NCI-H226 (cell line): ENCODE results near the gene YOD1.
A peak's percentile ranks its signal among the peaks of the same experiment; 100 is the strongest.

Source experiments
- DNase-seq: peaks from one replicate; pipeline ENCODE4 v3.0.0-alpha.2; 2015

YOD1 gene

DNA sequence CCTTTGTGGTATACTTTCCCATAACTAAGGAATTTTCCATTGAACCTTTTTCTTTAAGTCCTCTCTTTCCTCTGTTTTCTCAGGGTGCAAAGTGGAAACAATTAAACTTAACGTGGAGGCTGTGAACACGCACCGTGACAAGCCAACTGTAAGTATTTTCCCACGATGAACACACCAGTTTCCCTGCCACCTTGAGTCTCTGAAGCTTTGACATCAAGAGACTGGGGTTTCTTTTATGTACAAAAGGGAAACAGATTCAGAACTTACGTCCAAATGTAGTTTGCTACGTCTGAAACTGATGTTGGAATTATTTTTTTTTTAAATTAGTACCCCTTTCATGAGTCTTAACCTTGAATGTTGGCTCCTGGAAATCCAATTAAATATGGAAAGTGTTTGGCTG lies 20.4 kb upstream of the YOD1 start:
- DNase-seq = no peak

GRCh38 chr1:207070811-207071210 lies 19.8 kb upstream of the YOD1 start:
- DNase-seq = no peak

DNA sequence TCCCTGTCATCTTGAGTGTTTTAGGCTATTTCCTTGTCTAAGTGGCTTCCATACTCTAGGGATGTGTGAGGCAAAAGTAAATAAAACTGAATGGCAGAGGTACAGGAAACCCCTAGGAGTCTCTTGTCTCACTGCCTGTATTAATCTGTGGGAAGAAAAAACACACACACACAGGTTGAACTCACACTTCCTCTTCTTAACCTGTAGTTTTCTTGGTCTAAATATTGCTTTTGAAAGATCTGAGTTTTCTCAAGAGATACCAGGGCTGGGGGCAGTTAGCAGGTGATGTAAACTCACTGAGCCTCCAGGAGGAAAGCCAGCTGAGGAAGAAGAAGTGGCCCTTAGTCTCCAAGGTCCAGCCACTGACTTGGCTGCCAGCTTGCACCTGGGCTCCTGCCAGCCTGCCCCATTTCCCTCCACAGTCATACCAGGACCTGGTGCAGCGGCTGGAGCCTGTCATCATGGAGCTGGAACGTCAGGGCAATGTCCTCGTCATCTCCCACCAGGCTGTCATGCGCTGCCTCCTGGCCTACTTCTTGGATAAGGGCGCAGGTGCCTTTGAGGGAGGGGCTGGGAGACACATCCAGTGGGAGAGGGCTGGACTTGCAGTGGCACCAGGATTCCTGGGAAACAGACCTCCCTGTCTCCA lies 19.0 kb upstream of the YOD1 start:
- DNase-seq = no peak

- no peak for DNase-seq
These were observed 18.1 kb upstream of the YOD1 start for GRCh38 chr1:207069061-207069460.

GRCh38 chr1:207067665-207068064 lies 16.7 kb upstream of the YOD1 start:
- no peak for DNase-seq

GRCh38 chr1:207067185-207067584 lies 16.2 kb upstream of the YOD1 start:
- no peak for DNase-seq

DNA sequence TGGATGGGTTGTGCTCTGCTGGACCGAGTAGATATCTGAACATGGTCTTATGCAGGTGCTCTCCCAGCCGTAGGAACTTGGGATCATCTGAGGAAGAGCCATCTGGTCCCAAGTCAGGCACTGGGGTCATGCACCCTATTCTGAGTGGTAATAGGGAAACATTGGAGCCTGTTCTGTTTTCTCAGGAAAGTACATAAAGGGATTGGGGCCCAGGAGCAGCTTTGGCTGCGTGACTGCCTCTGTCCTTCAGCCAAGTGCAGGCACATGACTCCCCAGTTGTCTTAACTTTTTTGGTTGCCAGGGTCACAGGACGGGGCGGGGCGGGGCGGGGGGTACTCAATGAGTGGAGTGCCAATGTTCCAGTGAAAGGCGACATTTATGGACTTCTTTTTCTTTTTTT lies 13.6 kb upstream of the YOD1 start:
- no peak for DNase-seq

DNA sequence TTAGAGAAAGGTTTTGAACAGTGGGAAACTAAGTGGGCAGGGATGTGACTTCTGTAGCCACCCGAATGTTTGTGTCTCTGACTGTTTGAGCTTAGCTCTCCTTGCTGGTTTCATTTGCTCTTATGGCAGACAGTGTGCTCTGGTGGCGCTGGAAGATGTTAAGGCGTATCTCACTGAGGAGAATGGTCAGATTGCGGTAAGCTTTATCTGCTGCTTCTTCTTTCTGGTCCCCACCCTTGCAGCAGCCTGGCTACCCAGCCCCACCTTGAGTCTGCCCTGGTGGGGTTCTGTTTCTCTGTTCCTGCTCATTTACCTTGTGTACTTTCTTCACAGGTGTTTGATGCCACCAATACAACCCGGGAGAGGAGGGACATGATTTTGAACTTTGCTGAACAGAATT lies 12.0 kb upstream of the YOD1 start:
- no peak for DNase-seq

DNA sequence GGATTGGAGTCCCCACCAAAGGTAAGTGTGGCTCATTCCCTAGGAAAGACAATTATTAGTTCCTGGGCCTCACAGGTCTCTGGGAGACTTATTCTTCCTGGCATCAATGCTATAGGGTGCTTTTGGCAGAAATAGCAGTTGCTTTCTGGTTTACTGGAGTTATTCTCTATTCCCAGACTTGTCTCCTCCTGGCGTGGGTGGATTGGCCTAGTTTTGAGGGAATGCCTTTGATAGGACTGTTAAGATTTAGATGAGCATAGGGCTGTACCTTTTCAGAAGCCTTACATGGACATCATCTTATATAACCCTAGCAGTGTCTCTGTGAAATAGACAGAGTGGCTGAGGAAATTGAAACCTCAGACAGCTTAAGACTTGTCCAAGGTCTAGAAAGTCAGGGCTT lies 11.1 kb upstream of the YOD1 start:
- no peak for DNase-seq

- DNase-seq = no peak
These were observed 9.6 kb upstream of the YOD1 start for GRCh38 chr1:207060596-207060995.

- no peak for DNase-seq
These were observed 8.9 kb upstream of the YOD1 start for GRCh38 chr1:207059881-207060280.

GRCh38 chr1:207058878-207059867 lies 8.2 kb upstream of the YOD1 start:
- no peak for DNase-seq

DNA sequence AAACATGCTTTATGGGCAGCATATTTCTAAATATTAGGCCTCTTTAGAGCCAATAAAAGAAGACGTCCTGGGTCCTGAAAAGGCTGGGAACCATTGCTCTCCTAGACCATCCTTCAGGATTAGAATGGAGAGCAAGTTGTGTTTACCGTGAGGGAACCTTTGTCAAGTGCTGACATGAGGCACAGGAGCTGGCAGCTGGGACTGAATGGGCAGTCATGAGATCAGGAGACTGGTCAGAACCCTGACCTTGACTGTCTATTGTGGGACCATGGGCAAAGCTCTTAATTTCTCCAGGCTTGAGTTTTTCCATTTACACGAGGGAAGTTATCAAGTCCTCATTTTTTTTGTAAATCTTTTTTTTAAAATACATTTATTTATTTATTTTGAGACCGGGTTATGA lies 7.2 kb upstream of the YOD1 start:
- DNase-seq = no peak

GRCh38 chr1:207056673-207057072 lies 5.7 kb upstream of the YOD1 start:
- no peak for DNase-seq

DNA sequence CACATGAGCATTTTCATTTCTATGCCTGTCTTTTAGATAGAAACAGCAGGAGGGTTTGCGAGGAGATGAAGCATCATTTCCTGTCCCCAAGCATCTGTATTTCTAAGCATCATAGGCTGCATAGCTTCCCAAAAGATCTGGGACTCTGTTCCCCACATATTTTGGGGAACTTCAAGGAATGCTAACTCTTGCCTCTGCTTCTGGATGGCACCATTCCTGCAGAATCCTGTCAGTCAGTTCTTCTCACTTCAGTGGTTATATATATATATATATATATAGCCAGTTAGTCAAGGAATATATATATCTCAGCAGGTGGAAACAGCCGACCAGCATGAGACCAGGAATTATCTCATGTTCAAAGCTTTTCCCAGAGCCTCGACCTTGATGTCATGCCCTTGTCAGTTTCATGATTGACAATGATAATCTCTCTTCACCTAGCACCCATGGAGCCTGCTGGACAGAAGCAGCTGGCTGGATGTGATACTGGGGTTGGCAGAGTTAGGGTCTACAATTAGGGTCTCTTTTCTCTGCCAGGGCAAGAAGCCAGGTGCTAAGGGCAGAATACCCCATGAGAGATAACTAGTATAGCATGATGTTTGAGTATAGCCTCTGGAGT lies 4.5 kb upstream of the YOD1 start:
- DNase-seq = no peak

GRCh38 chr1:207054491-207054890 lies 3.5 kb upstream of the YOD1 start:
- no peak for DNase-seq

DNA sequence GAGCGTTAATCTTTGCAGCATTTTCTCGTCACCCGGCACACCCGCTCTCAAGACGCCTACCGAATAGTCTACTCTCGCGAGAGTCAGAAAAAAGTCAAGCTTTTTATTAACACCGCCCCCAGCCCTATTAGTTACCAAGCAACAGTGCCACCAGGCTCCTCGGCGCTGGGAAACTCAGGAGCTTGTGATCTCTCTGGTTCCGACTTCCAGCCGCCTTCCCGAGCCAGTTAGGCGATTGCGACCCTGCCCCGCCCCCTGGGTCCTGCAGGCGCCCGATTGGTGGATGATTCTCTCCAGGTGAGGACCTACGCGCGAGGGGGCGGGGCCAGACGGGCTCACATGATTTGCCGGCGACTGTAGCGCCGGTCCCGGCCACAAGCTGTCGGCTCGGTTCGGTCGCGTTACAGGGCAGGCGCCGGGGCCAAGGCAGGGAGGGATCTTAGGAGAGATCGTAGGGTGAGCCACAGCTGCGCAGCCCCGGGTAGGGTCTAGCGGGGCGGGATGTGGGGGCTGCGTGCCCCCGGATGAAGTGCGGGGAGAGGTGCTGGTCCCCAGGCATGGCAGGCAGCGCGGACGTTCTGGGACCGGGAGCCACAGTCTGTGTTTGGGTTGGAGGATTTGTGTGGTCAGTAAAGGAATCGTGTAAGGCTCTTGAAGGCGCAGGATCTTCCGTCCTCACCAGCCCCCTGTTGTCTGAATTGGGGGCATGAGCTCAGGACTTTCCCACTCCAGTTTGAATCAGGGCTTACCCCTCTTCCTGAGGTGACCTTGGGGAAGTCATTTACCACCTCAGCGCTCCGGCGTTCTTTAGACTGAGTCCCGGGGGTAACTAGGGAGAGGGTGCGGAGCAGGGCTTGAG lies 2.1 kb upstream of the YOD1 start, which contains the start of gene PFKFB2:
Gene PFKFB2 (plus strand): TSS at position 365 of the 859 bp plus-strand sequence. CDS start 1,443 bp downstream, outside the sequence.
- DNase-seq = peak; percentile 98

DNA sequence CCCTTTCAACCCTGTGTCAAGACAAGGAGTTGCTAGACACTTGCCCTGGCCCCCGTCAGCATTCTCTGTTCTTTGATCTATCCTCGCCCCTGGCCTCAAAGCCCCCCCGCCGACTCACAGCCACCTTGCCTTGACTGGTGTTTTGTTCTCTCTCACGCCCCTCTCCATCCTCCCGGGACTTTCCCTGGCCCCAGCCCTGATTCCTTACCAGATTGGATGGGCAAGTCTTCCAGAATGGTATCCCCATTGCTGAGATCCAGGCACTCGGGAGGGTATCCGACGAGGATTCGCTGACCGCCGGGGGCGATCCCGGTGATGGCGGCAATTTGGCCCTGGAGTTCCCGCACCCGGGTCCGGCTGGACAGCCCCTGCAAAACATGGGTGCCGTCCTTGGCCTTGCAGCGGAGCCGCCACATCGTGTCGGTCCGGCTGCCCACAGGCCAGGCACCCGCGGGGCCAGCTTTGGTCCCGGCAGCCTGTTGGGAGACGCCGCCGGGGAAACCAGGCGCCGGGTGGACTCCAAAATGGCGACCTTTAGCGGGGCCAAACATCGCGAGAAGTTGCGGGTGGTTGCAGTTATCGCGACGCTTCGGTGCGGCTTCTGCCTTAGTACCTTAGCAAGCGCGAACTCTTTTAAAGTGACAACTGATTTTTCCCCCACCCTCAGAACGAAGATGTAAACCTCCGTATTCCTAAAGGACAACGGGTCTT lies 373 bp downstream of the YOD1 start:
- DNase-seq = peak; percentile 89

DNA sequence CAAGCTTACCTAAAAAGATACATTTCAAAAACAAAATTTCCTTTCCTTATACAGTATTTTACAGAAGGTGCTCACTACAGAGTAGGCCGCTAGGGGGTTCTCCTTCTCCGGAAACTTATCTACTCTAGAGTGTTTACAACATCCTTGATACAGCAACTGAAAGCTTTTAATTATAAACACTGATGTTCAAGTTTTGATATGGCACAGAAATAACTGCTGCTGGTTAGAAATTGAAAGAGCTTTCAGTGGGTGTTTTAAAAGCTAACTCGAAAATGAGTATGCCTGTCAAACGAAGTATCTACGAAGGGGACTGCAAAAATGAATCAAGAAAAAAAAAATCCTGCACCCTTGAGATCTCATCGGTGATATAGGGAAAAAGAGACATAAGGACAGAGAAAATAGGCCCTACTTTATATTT lies 1.0 kb downstream of the YOD1 start:
- DNase-seq = no peak

- DNase-seq = no peak
These were observed 1.5 kb downstream of the YOD1 start for GRCh38 chr1:207049514-207049913.

DNA sequence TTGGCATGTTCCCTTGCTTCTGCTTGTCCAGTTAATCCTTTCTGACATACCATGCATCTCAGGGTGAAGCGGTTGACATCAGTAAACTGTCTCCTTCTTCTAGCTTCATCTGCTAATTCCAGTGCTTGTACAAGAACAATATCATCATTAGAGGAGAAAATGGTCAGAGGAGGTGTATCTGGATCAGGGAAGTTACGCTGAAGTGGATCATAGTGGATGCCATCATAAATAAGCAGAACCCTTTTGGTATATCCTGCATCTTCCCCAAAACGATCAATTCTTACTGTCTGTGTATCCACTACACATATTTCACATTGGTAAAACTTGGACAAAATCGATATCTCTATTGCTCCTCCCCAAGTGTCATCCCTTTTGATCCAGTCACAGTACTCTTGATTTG lies 2.0 kb downstream of the YOD1 start:
- DNase-seq = no peak

- no peak for DNase-seq
These were observed 3.0 kb downstream of the YOD1 start for GRCh38 chr1:207048041-207048440.
